DND-41 (cell line): ENCODE measurements around the gene KRT82.

ENCODE experiments used
- EZH2 ChIP-seq: IDR thresholded peaks from 3 replicates; pipeline ENCODE4 v1.6.1; 2012; ENCODE audit warnings: borderline replicate concordance, low read depth, mild to moderate bottlenecking, moderate library complexity, low read length, inconsistent platforms; ENCODE audit not compliant: severe bottlenecking
- TF ChIP-seq, protein P1 (sequence below): IDR thresholded peaks from 2 replicates; pipeline ENCODE4 v1.5.1; 2012; ENCODE audit warnings: borderline replicate concordance, low read length, moderate library complexity, mild to moderate bottlenecking; ENCODE audit not compliant: poor library complexity, severe bottlenecking; ENCODE audit errors: extremely low read depth

DNA sequence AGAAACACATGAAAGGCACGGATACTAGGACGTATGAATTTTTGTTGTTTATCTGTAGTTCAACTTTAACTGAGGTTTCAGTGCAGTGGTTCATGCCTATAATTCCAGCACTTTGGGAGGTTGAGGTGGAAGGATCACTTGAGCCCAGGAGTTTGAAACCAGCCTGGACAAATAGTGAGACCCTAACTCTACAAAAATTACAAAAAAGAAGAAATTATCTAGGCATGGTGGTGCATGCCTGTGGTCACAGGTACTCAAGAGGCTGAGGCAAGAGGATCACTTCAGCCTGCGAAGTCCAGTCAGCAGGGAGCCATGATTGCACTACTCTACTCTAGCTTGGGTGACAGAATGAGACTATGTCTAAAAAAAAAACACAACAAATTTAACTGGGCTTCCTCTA lies 37.8 kb upstream of the KRT82 start:
- TF ChIP-seq, protein P1, sequence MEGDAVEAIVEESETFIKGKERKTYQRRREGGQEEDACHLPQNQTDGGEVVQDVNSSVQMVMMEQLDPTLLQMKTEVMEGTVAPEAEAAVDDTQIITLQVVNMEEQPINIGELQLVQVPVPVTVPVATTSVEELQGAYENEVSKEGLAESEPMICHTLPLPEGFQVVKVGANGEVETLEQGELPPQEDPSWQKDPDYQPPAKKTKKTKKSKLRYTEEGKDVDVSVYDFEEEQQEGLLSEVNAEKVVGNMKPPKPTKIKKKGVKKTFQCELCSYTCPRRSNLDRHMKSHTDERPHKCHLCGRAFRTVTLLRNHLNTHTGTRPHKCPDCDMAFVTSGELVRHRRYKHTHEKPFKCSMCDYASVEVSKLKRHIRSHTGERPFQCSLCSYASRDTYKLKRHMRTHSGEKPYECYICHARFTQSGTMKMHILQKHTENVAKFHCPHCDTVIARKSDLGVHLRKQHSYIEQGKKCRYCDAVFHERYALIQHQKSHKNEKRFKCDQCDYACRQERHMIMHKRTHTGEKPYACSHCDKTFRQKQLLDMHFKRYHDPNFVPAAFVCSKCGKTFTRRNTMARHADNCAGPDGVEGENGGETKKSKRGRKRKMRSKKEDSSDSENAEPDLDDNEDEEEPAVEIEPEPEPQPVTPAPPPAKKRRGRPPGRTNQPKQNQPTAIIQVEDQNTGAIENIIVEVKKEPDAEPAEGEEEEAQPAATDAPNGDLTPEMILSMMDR = no peak
- TF ChIP-seq EZH2 = no peak
